ENCODE measurements around the gene SCAMP4.
A peak's percentile ranks its signal among the peaks of the same experiment; 100 is the strongest.

SCAMP4 gene

GRCh38 chr19:1905863-1906375 is 720 bp downstream of the SCAMP4 start:
- no peaks in the 10 kb centered on the region for H3K27me3 ChIP-seq (replicated peaks in 2 of 5; ENCODE audit: control insufficient read depth in 4 of 5, insufficient read depth in 5 of 5, low read length in 4 of 5)
- ChIA-PET POLR2A (interaction anchor here (1.0 to 2.0 kb wide), 2 partner anchors 36 to 48 kb away, joined by 3 to 4 read pairs; no protein-coding TSS in a partner anchor), CTCF (interaction anchor here (1.5 kb wide), 1 partner anchor 20 kb away, joined by 3 read pairs; no protein-coding TSS in a partner anchor)
- WGBS (ENCODE audit: insufficient coverage) = 82% methylated on average over 11 of the region's 15 CpGs
- H3K27ac ChIP-seq (ENCODE audit: insufficient read depth in 1 of 2, low read depth in 1 of 2, low read length in 2 of 2, poor library complexity in 1 of 2, severe bottlenecking in 2 of 2) = peak overlapping the region in 1 of 2 experiments; percentile 79
- no peak for DNase-seq
- H3K4me1 ChIP-seq (ENCODE audit: control extremely low read depth in 1 of 4, control insufficient read depth in 4 of 4, insufficient read depth in 4 of 4, low read length in 3 of 4) = peaks cover 2 to 60% (median 51%) of the 10 kb centered on the region in 4 experiments
- peaks cover 0 to 4% (median 1%) of the 10 kb centered on the region in 4 experiments for H3K36me3 ChIP-seq (ENCODE audit: control insufficient read depth in 4 of 4, insufficient read depth in 4 of 4, low read length in 3 of 4)
- no peaks in the 10 kb centered on the region for H3K9me3 ChIP-seq (ENCODE audit: control extremely low read depth in 1 of 5, control insufficient read depth in 4 of 5, insufficient read depth in 2 of 5, low read depth in 1 of 5, low read length in 4 of 5)
- H3K4me3 ChIP-seq (ENCODE audit: control insufficient read depth in 1 of 7, extremely low read depth in 1 of 7, insufficient read depth in 4 of 7, low read depth in 2 of 7, low read length in 6 of 7) = peak overlapping the region; percentile 49 to 81 (median 74)

- Histone ChIP-seq H3K36me3 (ENCODE audit: control insufficient read depth in 4 of 4, insufficient read depth in 4 of 4, low read length in 3 of 4) (peaks cover 0 to 8% (median 1%) of the 10 kb centered on the region in 4 experiments), H3K9me3 (ENCODE audit: control extremely low read depth in 1 of 5, control insufficient read depth in 4 of 5, insufficient read depth in 2 of 5, low read depth in 1 of 5, low read length in 4 of 5) (no peaks in the 10 kb centered on the region), H3K4me3 (ENCODE audit: control insufficient read depth in 1 of 7, extremely low read depth in 1 of 7, insufficient read depth in 4 of 7, low read depth in 2 of 7, low read length in 6 of 7) (no peak overlapping the region), H3K27me3 (replicated peaks in 2 of 5; ENCODE audit: control insufficient read depth in 4 of 5, insufficient read depth in 5 of 5, low read length in 4 of 5) (no peaks in the 10 kb centered on the region), H3K4me1 (ENCODE audit: control extremely low read depth in 1 of 4, control insufficient read depth in 4 of 4, insufficient read depth in 4 of 4, low read length in 3 of 4) (peaks cover 2 to 60% (median 51%) of the 10 kb centered on the region in 4 experiments), H3K27ac (ENCODE audit: insufficient read depth in 1 of 2, low read depth in 1 of 2, low read length in 2 of 2, poor library complexity in 1 of 2, severe bottlenecking in 2 of 2) (no peak overlapping the region)
- 86% methylated on average over 7 of the region's 10 CpGs for WGBS (ENCODE audit: insufficient coverage)
- ChIA-PET CTCF (interaction anchor here (0.6 to 1.5 kb wide), 2 partner anchors 19 to 353 kb away, joined by 3 read pairs; no protein-coding TSS in a partner anchor), POLR2A (no interaction called here)
- no peak for DNase-seq
Observed at GRCh38 chr19:1906985-1907562, 1.9 kb downstream of the SCAMP4 start.

- POLR2A ChIA-PET = no interaction called here
- Histone ChIP-seq H3K27me3 (replicated peaks in 2 of 5; ENCODE audit: control insufficient read depth in 4 of 5, insufficient read depth in 5 of 5, low read length in 4 of 5) (no peaks in the 10 kb centered on the region), H3K27ac (ENCODE audit: insufficient read depth in 1 of 2, low read depth in 1 of 2, low read length in 2 of 2, poor library complexity in 1 of 2, severe bottlenecking in 2 of 2) (no peak overlapping the region), H3K36me3 (ENCODE audit: control insufficient read depth in 4 of 4, insufficient read depth in 4 of 4, low read length in 3 of 4) (peaks cover 0 to 14% (median 6%) of the 10 kb centered on the region in 4 experiments), H3K4me1 (ENCODE audit: control extremely low read depth in 1 of 4, control insufficient read depth in 4 of 4, insufficient read depth in 4 of 4, low read length in 3 of 4) (peaks cover 2 to 59% (median 49%) of the 10 kb centered on the region in 4 experiments), H3K4me3 (ENCODE audit: control insufficient read depth in 1 of 7, extremely low read depth in 1 of 7, insufficient read depth in 4 of 7, low read depth in 2 of 7, low read length in 6 of 7) (no peak overlapping the region), H3K9me3 (ENCODE audit: control extremely low read depth in 1 of 5, control insufficient read depth in 4 of 5, insufficient read depth in 2 of 5, low read depth in 1 of 5, low read length in 4 of 5) (no peaks in the 10 kb centered on the region)
- 96% methylated on average over 31 of the region's 43 CpGs for whole genome bisulfite sequencing (ENCODE audit: insufficient coverage)
- CTCF ChIA-PET = interaction anchor here (1.7 kb wide), 1 partner anchor 10 kb away, joined by 3 read pairs; no protein-coding TSS in a partner anchor
- DNase-seq = no peak
Observed at GRCh38 chr19:1907563-1908363, 2.6 kb downstream of the SCAMP4 start.

- ChIA-PET CTCF (interaction anchor here (1.7 kb wide), 1 partner anchor 10 kb away, joined by 3 read pairs; no protein-coding TSS in a partner anchor), POLR2A (no interaction called here)
- DNase-seq = no peak
- Histone ChIP-seq H3K9me3 (ENCODE audit: control extremely low read depth in 1 of 5, control insufficient read depth in 4 of 5, insufficient read depth in 2 of 5, low read depth in 1 of 5, low read length in 4 of 5) (no peaks in the 10 kb centered on the region), H3K4me3 (ENCODE audit: control insufficient read depth in 1 of 7, extremely low read depth in 1 of 7, insufficient read depth in 4 of 7, low read depth in 2 of 7, low read length in 6 of 7) (no peak overlapping the region), H3K27ac (ENCODE audit: insufficient read depth in 1 of 2, low read depth in 1 of 2, low read length in 2 of 2, poor library complexity in 1 of 2, severe bottlenecking in 2 of 2) (no peak overlapping the region), H3K27me3 (replicated peaks in 2 of 5; ENCODE audit: control insufficient read depth in 4 of 5, insufficient read depth in 5 of 5, low read length in 4 of 5) (no peaks in the 10 kb centered on the region), H3K4me1 (ENCODE audit: control extremely low read depth in 1 of 4, control insufficient read depth in 4 of 4, insufficient read depth in 4 of 4, low read length in 3 of 4) (peaks cover 2 to 53% (median 45%) of the 10 kb centered on the region in 4 experiments), H3K36me3 (ENCODE audit: control insufficient read depth in 4 of 4, insufficient read depth in 4 of 4, low read length in 3 of 4) (peaks cover 0 to 20% (median 9%) of the 10 kb centered on the region in 4 experiments)
- WGBS (ENCODE audit: insufficient coverage) = 96% methylated on average over 12 of the region's 13 CpGs
Observed at GRCh38 chr19:1908364-1908678, 3.1 kb downstream of the SCAMP4 start.

- Histone ChIP-seq H3K27ac (ENCODE audit: insufficient read depth in 1 of 2, low read depth in 1 of 2, low read length in 2 of 2, poor library complexity in 1 of 2, severe bottlenecking in 2 of 2) (no peak overlapping the region), H3K36me3 (ENCODE audit: control insufficient read depth in 4 of 4, insufficient read depth in 4 of 4, low read length in 3 of 4) (peaks cover 0 to 34% (median 15%) of the 10 kb centered on the region in 4 experiments), H3K4me3 (ENCODE audit: control insufficient read depth in 1 of 7, extremely low read depth in 1 of 7, insufficient read depth in 4 of 7, low read depth in 2 of 7, low read length in 6 of 7) (peak overlapping the region in 4 of 7 experiments; percentile 11 to 44 (median 36)), H3K9me3 (ENCODE audit: control extremely low read depth in 1 of 5, control insufficient read depth in 4 of 5, insufficient read depth in 2 of 5, low read depth in 1 of 5, low read length in 4 of 5) (no peaks in the 10 kb centered on the region), H3K4me1 (ENCODE audit: control extremely low read depth in 1 of 4, control insufficient read depth in 4 of 4, insufficient read depth in 4 of 4, low read length in 3 of 4) (peaks cover 0 to 39% (median 32%) of the 10 kb centered on the region in 4 experiments), H3K27me3 (replicated peaks in 2 of 5; ENCODE audit: control insufficient read depth in 4 of 5, insufficient read depth in 5 of 5, low read length in 4 of 5) (no peaks in the 10 kb centered on the region)
- peak in 2 of 3 donors; percentile 77 to 78 for DNase-seq
- 11% methylated on average over 9 of the region's 10 CpGs for WGBS (ENCODE audit: insufficient coverage)
- POLR2A ChIA-PET = interaction anchor here (0.6 kb wide), 1 partner anchor 20 kb away, joined by 3 read pairs; no protein-coding TSS in a partner anchor
- CTCF ChIA-PET = interaction anchor here (1.2 kb wide), 1 partner anchor 12 kb away, joined by 3 read pairs; no protein-coding TSS in a partner anchor
Observed at GRCh38 chr19:1909761-1910080, 4.5 kb downstream of the SCAMP4 start.

GRCh38 chr19:1910177-1910576 is 5.0 kb downstream of the SCAMP4 start:
- no peaks in the 10 kb centered on the region for H3K27me3 ChIP-seq (replicated peaks in 2 of 5; ENCODE audit: control insufficient read depth in 4 of 5, insufficient read depth in 5 of 5, low read length in 4 of 5)
- ChIA-PET CTCF (interaction anchor here (0.5 to 1.2 kb wide), 3 partner anchors 12 to 44 kb away, joined by 3 to 4 read pairs (median 3); no protein-coding TSS in a partner anchor), POLR2A (interaction anchor here (0.6 kb wide), 1 partner anchor 20 kb away, joined by 3 read pairs; no protein-coding TSS in a partner anchor)
- no peaks in the 10 kb centered on the region for H3K9me3 ChIP-seq (ENCODE audit: control extremely low read depth in 1 of 5, control insufficient read depth in 4 of 5, insufficient read depth in 2 of 5, low read depth in 1 of 5, low read length in 4 of 5)
- peak overlapping the region in 2 of 7 experiments; percentile 30 to 44 for H3K4me3 ChIP-seq (ENCODE audit: control insufficient read depth in 1 of 7, extremely low read depth in 1 of 7, insufficient read depth in 4 of 7, low read depth in 2 of 7, low read length in 6 of 7)
- H3K27ac ChIP-seq (ENCODE audit: insufficient read depth in 1 of 2, low read depth in 1 of 2, low read length in 2 of 2, poor library complexity in 1 of 2, severe bottlenecking in 2 of 2) = no peak overlapping the region
- DNase-seq = peak in 2 of 3 donors; percentile 66 to 70
- peaks cover 0 to 39% (median 17%) of the 10 kb centered on the region in 4 experiments for H3K36me3 ChIP-seq (ENCODE audit: control insufficient read depth in 4 of 4, insufficient read depth in 4 of 4, low read length in 3 of 4)
- peaks cover 0 to 37% (median 31%) of the 10 kb centered on the region in 4 experiments for H3K4me1 ChIP-seq (ENCODE audit: control extremely low read depth in 1 of 4, control insufficient read depth in 4 of 4, insufficient read depth in 4 of 4, low read length in 3 of 4)
- WGBS (ENCODE audit: insufficient coverage) = 95% methylated on average over 10 of the region's 10 CpGs
